GM18868 (cell line): ENCODE data around the gene DNAAF8.

Source experiments
- ATAC-seq: cut with Tn5 transposase; IDR thresholded peaks from one replicate; pipeline ENCODE4 v1.9.1; 2021; ENCODE audit warnings: mild to moderate bottlenecking, moderate library complexity; ENCODE audit not compliant: unreplicated experiment

The DNAAF8 gene

GRCh38 chr16:4694642-4695451, 39.5 kb upstream of the DNAAF8 start:
- ATAC-seq, result no peak

- no peak for ATAC-seq
These were observed 38.7 kb upstream of the DNAAF8 start for GRCh38 chr16:4695473-4696171.

- ATAC-seq, result no peak
These were observed 38.0 kb upstream of the DNAAF8 start for GRCh38 chr16:4696172-4696904.

- ATAC-seq, result no peak
These were observed 37.2 kb upstream of the DNAAF8 start for GRCh38 chr16:4696905-4697847.

- ATAC-seq, result no peak
These were observed 36.5 kb upstream of the DNAAF8 start for GRCh38 chr16:4697848-4698291.

DNA sequence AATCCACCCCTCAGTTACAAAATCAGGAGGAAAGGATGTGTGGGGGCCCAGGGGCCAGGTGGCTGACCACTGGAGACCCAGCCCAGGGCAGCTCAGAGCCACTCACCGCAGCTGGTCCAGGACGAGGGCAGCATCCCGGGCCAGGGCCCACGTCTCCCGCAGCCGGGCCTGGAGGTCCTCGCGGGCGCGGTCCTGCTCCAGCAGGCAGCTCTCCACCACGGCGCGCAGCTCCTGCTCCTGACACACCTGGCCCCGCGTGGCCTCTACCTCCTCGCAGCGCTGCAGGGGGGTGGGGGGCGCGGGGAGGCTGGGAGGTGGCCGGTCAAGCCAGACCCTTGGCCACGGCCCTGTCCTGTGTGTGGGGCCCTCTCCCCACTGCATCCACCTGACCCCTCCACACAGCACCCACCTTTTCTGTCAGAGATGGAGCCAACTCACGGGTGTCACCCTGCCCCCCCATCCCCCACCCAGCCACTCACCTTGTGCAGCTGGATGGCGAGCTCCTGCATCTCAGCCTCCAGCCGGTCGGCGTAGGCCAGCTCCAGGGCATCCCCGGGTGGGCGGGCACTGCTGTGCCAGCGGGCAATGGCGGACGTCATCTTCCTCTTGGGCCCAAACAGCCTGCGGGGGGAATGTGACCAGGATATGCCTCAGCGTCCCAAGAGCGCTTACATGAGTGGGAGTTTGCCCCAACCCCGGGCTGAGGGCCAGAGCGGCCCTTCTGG, 35.9 kb upstream of the DNAAF8 start:
- no peak for ATAC-seq

GRCh38 chr16:4699046-4699556, 35.2 kb upstream of the DNAAF8 start:
- ATAC-seq, result no peak

GRCh38 chr16:4700380-4700996, 33.8 kb upstream of the DNAAF8 start:
- ATAC-seq, result no peak

DNA sequence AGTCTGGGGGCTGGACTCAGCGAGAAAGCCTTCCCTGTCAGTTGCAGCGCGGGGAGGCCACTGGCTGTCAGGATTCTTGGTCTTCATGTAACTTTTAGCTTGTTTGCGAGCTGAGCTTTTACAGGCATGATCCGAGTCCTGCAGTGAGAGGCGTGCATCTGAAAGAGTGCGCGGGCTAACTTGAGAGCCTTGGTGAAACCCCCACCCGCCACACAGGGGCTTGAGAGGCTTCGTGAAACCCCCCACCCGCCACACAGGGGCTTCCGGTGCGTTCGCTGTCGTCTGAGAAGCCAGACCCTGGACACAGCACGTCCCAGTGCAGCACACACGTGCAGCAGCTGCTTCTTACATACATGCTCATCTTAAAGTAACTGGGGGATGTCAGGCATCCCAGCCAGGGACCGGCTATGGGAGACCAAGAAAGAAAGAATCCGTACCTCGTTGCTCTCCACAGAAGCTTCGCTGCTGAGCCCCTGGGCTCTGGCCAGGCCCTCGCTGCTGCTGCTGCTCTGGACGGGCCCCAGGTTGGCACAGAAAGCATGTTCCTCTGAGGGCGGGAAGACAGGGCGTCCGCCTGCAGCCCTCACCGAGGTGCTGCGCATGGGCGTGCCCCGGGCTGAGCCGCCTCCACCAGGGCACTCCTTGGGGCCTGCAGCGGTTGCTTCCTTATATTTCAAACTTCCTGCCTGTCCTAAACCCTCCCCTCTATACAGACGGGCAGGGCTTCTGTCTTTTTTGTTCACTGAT, 33.2 kb upstream of the DNAAF8 start:
- no peak for ATAC-seq

DNA sequence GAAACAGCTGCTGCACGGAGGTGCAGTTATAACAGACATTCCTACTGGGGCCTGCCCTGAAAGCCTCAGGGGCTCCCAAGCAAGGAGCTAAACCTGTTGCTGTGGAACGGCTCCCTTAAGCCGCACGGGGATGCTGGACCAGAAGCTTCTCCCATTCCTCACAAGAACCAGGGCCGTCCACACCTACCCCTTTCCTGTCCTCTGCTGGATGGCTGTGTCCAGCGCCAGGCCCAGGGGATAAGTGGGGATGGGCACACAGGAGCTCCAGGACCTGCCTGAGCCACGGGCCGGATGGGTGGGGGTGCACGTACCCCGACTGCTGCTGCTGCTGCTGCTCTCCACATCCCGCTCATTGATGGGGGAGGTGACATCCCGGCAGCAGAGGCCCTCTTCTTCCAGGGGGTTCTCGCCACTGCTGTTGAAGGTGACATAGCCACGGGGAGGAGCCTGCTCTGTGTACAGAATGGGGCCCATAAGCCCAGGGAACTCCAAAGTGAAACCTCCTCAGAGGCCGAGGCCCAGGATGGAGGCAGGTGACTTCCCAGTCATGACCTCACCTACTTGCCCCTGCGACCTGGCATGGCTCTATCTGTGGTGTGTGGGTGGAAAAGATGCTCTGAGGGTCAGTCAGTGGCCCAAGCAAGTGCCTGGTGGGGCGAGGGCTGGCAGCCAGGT, 32.4 kb upstream of the DNAAF8 start:
- no peak for ATAC-seq

DNA sequence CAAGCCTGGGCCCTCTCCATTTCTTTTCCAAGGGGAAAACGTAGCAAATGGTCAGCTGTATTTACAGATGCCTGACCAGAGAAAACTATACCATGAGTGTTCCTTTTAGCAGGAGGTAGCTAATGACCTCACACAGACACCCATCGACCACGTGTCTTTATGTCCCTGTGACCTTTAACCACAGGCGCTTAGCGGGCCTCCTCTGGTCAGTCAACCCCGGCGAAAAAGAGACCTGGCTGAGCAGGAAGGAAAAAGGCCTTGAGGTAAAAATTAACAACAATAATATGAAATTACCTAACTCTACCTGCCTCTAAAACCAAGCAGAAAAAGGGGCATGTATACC, 31.9 kb upstream of the DNAAF8 start:
- ATAC-seq, result no peak

DNA sequence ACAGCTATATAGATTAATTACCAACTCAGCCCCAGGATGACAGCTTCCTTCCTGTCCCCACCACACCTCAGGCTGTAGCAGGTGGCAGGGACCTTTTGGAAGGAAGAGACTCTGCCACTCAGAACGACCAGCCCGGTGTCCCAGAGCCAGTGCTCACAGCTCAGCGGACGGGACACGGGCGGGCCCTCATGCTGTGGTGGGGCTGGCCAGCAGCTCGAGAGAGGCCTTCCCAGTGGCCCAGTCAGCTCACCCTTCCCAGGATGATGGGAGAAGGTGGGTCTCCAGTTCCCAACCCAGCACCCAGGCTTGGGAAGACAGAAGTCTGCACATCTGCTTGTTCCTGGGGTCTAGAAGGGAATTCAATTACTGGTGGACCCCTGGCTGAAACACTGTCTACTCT, 30.4 kb upstream of the DNAAF8 start:
- no peak for ATAC-seq

- no peak for ATAC-seq
These were observed 29.8 kb upstream of the DNAAF8 start for GRCh38 chr16:4704491-4704890.

GRCh38 chr16:4704913-4705312, 29.4 kb upstream of the DNAAF8 start:
- no peak for ATAC-seq

DNA sequence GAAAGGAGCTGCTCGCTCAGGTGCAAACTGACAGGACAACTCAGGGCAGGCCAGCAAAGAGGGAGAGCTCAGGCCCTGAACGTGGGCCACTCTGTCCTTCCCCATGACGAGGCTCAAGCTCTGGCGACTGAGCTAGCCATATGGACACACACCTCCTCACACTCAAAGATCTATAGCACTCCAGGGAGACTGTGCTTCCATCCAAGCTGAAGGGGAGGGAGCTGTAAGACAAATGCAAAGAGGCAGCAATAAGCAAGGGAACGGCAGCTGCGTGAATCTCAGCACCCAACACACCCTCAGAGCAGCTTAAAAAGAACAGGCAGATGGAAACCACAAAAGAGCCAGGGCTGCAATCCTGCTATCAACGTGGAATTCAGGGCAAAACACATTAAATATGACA, 27.5 kb upstream of the DNAAF8 start:
- no peak for ATAC-seq

GRCh38 chr16:4709481-4709880, 24.9 kb upstream of the DNAAF8 start:
- no peak for ATAC-seq

GRCh38 chr16:4713663-4714501, 20.5 kb upstream of the DNAAF8 start:
- no peak for ATAC-seq
